ENCODE results near the gene ITSN2.

ITSN2 gene

DNA sequence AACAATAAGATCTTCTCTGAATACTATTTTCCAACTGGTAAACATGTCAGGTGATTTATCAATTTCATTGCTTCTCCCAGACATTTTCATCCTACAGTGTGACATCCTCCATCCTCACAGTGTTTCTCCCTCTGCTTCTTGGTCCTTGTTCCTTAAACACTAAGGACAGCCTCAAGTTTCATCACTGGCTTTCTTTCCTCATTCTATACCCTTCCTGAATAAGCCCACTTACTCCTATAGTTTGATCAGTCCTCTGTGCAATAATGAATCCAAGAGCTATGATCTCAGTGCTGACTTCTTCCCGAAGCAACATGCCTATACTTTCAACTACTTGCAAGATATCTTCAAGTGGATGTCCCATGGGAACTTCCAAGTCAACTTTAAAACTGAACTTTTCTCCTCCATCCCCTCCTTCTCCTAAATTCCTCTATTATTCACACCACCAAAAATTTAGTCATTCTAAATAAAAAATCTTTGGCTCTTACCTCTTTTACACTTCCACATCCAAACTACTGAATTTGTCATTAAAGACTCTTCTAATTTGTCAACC is 97.8 kb downstream of the ITSN2 start:
- DNase-seq = no peak

- DNase-seq = no peak
These were observed 98.9 kb downstream of the ITSN2 start for GRCh38 chr2:24261441-24261840.

DNA sequence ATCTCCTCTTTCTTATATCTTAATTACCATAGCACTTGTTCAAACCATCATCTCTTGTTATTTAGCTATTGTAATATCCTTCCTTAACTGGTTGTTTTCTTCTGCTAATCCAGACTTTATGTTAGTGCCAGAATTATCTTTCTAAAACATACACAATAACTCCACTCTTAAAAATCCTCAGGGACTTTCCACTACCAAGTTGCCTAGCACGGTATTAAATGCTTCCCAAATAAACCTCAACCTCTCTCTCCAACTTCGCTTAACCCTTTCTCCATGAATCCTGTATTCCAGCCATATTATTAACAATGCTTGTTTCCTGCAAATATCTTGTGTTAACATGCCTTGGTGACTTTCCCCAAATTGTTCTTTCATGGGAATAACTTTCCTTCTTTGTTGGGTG is 101.0 kb downstream of the ITSN2 start:
- DNase-seq = no peak

DNA sequence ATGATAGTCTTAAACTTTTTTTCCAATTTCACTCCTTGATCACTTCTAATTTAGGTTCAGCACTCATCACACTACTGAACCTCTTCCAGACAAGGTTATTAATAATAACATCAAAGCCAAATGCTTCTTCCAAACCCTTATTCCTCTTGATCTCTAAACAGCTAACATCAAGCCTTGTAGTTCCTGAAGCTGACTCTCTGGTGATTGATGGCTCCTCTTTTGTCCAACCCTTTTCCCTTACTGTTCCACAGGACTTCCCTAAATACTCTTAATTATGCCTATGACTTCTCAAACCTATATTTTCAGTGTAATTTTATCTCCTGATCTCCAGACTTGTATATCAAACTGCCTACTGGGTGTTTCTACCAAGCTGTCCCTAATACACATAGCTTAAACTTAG is 101.6 kb downstream of the ITSN2 start:
- no peak for DNase-seq

DNA sequence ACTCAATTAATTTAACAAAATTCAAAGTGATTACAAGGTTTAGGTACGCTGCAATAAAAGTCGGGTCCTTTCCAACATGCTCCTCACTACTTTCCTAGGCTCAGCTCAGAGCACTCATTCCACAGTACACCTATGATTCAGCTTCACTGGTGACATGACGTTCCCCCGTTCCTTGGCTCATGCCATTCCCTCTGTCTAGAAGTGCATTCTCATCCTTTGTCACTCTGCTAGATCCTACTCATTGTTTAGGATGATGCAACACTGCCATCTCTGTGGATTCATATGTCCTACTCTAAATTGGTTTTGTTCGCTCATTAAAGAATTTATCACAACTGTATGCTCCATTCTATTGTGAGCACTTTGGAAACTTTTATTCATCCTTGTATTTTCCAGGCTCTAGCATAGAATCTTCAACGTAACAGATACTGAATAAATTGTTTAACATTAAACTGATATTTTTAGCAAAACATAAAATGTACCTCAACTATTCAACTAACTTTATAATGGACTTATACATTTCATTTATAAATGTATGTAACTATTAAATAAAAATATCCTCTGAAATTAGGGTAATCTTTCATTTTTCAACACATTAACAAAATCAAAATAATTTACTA is 106.9 kb downstream of the ITSN2 start:
- no peak for DNase-seq

- DNase-seq = no peak
These were observed 112.7 kb downstream of the ITSN2 start for GRCh38 chr2:24247592-24247991.

DNA sequence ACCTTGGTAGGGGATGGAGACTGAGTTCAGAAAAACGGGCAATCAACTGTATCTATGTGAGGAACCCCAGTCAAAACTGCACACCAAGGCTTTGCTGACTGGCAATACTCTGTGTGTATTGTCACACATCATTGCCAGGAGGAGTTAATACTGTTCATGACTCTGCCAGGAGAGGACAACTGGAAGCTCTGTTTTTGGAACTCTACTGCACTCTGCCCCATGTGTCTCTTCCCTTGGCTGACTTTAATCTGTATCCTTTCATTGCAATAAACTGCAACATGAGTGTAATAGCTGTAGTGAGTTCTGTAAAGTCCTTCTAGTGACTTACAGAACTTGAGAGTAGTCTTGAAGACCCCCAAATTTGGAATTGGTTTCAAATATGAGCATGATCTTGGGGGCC is 113.2 kb downstream of the ITSN2 start:
- no peak for DNase-seq

- DNase-seq = no peak
These were observed 114.2 kb downstream of the ITSN2 start for GRCh38 chr2:24245986-24246776.

GRCh38 chr2:24241528-24241927 is 118.8 kb downstream of the ITSN2 start:
- DNase-seq = no peak

DNA sequence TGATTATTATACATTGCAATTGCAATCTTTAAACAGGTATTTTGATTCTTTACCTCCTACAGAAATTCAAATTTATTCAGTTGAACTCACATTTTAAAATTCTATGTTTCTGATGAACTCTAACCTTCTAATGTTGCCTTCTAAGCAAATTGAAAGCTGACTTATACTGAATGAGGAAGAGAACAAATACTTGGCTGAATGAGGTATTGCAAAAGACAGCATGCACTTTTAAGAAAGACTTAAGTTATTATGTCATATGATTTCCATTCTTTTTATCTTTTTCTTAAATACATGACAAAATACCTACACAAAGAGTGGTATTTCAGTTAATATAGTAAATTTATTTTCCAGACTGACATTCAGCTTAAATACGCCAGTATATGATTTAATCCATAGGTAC is 120.8 kb downstream of the ITSN2 start:
- no peak for DNase-seq

DNA sequence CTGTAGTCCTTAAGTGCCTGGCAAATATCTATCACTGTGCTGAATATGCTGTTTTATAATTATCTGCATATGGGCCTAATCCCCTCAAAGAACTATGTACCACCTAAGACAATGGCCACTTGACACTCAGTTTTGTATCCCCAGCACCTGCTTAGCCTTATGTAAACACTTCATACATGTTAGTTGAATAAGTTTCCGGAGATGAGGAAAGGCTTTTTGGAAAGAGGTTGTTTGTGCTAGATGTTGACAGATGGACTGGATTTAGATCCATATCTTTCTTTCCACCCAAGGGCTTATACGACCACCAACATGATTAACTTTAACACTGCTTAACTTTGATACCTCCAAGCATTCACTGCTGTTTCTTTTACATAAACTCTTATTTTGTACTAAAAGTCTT is 122.2 kb downstream of the ITSN2 start:
- DNase-seq = no peak

GRCh38 chr2:24237313-24237712 is 123.0 kb downstream of the ITSN2 start:
- no peak for DNase-seq

- DNase-seq = no peak
These were observed 127.0 kb downstream of the ITSN2 start for GRCh38 chr2:24233321-24233720.

DNA sequence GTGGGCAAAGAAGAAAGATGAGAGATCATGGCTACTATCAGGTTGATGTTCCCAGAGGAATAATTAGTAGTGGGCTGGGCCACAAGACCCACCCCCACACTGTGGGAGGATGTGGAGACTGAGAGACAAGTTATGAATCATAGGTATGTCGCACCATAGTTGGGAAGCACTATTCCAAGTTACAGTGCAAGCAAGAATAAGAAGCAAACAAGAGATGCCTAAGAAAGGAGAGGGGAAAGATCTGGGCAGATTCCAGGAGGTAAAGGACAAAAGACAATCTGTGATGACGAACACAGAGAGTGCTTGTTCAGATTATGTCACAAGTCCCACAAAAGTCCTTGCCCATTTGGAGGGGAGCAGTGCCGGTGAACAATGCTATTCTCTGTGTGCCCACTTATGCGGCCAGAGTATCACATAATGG is 128.9 kb downstream of the ITSN2 start:
- no peak for DNase-seq

GRCh38 chr2:24228470-24228869 is 131.9 kb downstream of the ITSN2 start:
- no peak for DNase-seq

- DNase-seq = no peak
These were observed 134.7 kb downstream of the ITSN2 start for GRCh38 chr2:24225499-24226242.

DNA sequence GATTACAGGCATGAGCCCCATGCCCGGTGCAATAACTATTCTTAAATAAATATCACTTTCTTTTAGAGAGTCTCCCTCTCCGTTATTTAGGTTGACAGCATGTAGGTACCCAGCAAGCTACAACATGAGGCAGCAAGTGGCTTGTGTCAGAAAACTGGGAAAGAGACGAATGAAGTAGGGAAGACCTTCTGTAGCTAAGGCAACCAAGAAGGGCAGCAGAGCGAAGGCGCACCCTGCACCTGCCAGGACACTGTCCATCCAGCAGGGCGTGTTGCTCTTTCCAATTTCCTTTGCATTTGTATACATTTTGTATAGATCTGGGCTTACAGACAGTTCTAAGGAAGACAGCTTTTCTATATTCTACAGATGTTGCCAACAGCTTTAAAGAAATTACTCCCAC is 137.4 kb downstream of the ITSN2 start:
- no peak for DNase-seq

GRCh38 chr2:24221343-24222050 is 138.8 kb downstream of the ITSN2 start:
- no peak for DNase-seq

- DNase-seq = no peak
These were observed 139.6 kb downstream of the ITSN2 start for GRCh38 chr2:24220554-24221291.

DNA sequence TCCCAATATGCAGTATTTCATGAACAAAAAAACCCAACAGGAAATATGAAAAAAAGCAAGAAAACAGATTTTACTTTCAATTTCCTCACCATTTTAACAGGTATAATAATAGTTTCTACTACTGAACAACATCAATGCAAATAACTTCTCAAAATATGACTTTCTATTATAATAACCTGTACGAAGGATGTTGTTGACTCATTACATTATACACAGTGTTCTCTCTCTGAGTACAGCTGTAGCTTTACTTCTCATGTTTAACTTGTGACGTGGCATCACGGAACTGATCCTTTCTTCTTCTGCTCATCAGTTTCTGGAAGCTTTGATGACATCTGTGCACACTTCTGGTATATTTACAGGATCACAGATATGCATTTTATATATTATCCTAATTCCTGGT is 145.5 kb downstream of the ITSN2 start:
- DNase-seq = no peak

DNA sequence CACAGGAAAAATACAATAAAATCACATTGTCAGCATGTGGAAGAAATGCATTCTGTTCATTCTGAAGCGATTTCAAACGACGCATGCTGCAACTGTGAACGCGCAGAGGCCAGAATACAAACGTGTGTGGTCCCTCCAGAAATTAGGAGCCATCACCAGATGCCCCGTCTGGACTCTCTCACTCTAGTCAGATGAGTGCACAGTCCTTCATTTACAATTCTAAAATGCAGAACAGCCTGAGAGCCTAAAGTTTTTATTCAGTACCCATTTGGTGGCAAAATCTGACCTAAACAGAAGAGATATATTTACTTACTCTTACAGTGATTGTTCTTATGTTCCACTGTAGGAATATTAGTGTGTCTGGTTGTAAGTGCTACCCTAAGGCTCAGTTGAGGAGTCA is 148.9 kb downstream of the ITSN2 start:
- DNase-seq = no peak

DNA sequence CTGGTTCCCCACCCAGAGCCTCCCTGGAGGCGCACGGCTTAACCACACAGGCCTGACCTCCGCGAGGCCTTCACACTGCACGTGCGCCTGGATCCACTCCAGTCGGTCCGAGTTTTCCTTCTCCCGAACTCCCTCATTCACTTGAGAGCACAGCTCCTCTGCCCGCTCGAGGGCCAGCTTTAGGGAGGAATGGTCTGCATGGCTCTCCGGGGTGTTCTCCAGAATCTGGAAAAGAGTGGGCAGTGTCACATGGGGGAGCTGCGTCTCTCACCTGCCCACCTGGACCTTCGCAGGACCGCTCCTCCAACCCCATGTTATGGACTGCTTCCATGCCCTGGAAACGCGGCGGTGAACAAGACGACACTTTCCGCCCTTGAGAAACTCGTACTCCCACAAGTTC is 149.6 kb downstream of the ITSN2 start:
- no peak for DNase-seq

DNA sequence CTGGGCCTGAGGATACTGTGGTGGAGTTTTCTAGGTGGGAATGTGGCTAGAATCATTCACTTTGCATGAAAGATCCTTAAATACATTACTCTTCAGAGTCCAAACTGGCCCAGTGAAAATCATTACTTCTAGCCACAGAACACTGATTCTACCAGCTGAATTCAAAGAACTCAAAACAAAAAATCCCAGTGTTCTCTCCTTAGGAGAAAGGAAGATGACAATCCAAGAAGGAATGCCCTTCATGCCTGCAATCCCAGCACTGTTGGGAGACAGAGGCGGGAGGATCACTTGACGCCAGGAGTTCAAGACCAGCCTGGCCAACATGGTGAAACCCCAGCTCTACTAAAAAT is 150.3 kb downstream of the ITSN2 start:
- DNase-seq = no peak

Data from activated CD8-positive, alpha-beta memory T cell treated with anti-CD3 and anti-CD28 coated beads, Interleukin-2, amount 50 U/mL, for 4 hours (primary cell).